Neural cell (in vitro differentiated cells): ENCODE results near the gene TULP4. TPM values are rescaled to one million over a fixed set of nuclear protein-coding genes. Genes with fewer than 3 reads are reported as not detected.

Experiments used
- H2AFZ ChIP-seq: fragments of 200-600, 300-800 bp; sonication (generic), shearing (Covaris generic); 2 replicates; pipeline ENCODE4 v1.6.0; 2014; ENCODE audit warnings: low read depth, mild to moderate bottlenecking, antibody characterized with exemption, low read length, moderate library complexity
- H3F3A ChIP-seq: fragments of 200-600 bp; shearing (Covaris generic); 2 replicates; pipeline ENCODE4 v1.6.1; 2016; ENCODE audit warnings: mild to moderate bottlenecking, moderate library complexity, mixed read lengths, antibody characterized with exemption, low read length; ENCODE audit not compliant: insufficient read depth, poor library complexity, severe bottlenecking
- H3K27ac ChIP-seq: fragments of 200-600, 300-800 bp; sonication (generic), shearing (Covaris generic); 2 replicates; pipeline ENCODE4 v1.5.1; 2014; ENCODE audit warnings: mild to moderate bottlenecking, low read length, moderate library complexity
- H3K27me3 ChIP-seq: fragments of 300-800, 200-600 bp; sonication (generic), shearing (Covaris generic); 2 replicates; pipeline ENCODE4 v1.6.0; 2014; ENCODE audit warnings: mild to moderate bottlenecking, low read depth, low read length, moderate library complexity; ENCODE audit not compliant: insufficient read depth
- H3K36me3 ChIP-seq: fragments of 300-800, 200-600 bp; sonication (generic), shearing (Covaris generic); 2 replicates; pipeline ENCODE4 v1.5.1; 2014; ENCODE audit warnings: mild to moderate bottlenecking, antibody characterized with exemption, low read length, moderate library complexity; ENCODE audit not compliant: insufficient read depth
- H3K4me2 ChIP-seq: fragments of 300-800, 200-600 bp; sonication (generic), shearing (Covaris generic); 2 replicates; pipeline ENCODE4 v1.6.0; 2014; ENCODE audit warnings: mild to moderate bottlenecking, low read length
- H3K4me3 ChIP-seq: fragments of 300-800, 200-600 bp; sonication (generic), shearing (Covaris generic); 2 replicates; pipeline ENCODE4 v1.5.1; 2014; ENCODE audit warnings: mild to moderate bottlenecking, low read length, moderate library complexity
- H3K79me2 ChIP-seq: fragments of 200-600 bp; shearing (Covaris generic); replicated peaks from 2 replicates; pipeline ENCODE4 v1.6.0; 2014; ENCODE audit warnings: mild to moderate bottlenecking, low read length, moderate library complexity; ENCODE audit not compliant: insufficient read depth
- H3K9ac ChIP-seq: fragments of 300-800, 200-600 bp; sonication (generic), shearing (Covaris generic); 2 replicates; pipeline ENCODE4 v1.6.1; 2016; ENCODE audit warnings: mild to moderate bottlenecking, low read length, mixed read lengths
- H3K9me2 ChIP-seq: fragments of 200-600 bp; shearing (Covaris generic); 2 replicates; pipeline ENCODE4 v1.6.1; 2016; ENCODE audit warnings: mild to moderate bottlenecking, low read length, mixed read lengths; ENCODE audit not compliant: insufficient read depth
- H3K9me3 ChIP-seq: fragments of 200-600, 300-800 bp; sonication (generic), shearing (Covaris generic); 2 replicates; pipeline ENCODE4 v1.6.1; 2016; ENCODE audit warnings: mild to moderate bottlenecking, mixed run types, low read length, moderate library complexity, mixed read lengths
- H4K20me1 ChIP-seq: fragments of 200-600 bp; shearing (Covaris generic); 2 replicates; pipeline ENCODE4 v1.6.1; 2016; ENCODE audit warnings: mild to moderate bottlenecking, mixed run types; ENCODE audit not compliant: insufficient read depth
- EP300 ChIP-seq: fragments of 450-650 bp; conservative IDR thresholded peaks from 2 replicates; pipeline ENCODE4 v1.6.1; 2014; ENCODE audit warnings: antibody characterized with exemption, mild to moderate bottlenecking, moderate library complexity; ENCODE audit not compliant: poor library complexity, severe bottlenecking
- EZH2 ChIP-seq: fragments of 200-600, 300-800 bp; shearing (Covaris generic), sonication (generic); IDR thresholded peaks from 2 replicates; pipeline ENCODE4 v1.6.1; 2014; ENCODE audit warnings: antibody characterized with exemption, low read length, borderline replicate concordance, mild to moderate bottlenecking; ENCODE audit not compliant: insufficient read depth, poor library complexity, severe bottlenecking
- MXI1 ChIP-seq: fragments of 450-650 bp; conservative IDR thresholded peaks from 2 replicates; pipeline ENCODE4 v1.6.1; 2014; ENCODE audit warnings: antibody characterized with exemption, mild to moderate bottlenecking; ENCODE audit not compliant: poor library complexity, severe bottlenecking
- POLR2AphosphoS5 ChIP-seq: IDR thresholded peaks from 2 replicates; pipeline ENCODE4 v1.6.1; 2012
- RAD21 ChIP-seq: fragments of 450-650 bp; conservative IDR thresholded peaks from 2 replicates; pipeline ENCODE4 v1.6.1; 2014; ENCODE audit warnings: antibody characterized with exemption, mild to moderate bottlenecking, moderate library complexity
- SMC3 ChIP-seq: fragments of 450-650 bp; conservative IDR thresholded peaks from 2 replicates; pipeline ENCODE4 v1.6.1; 2014; ENCODE audit warnings: antibody characterized with exemption, mild to moderate bottlenecking, moderate library complexity; ENCODE audit not compliant: poor library complexity
- TAF1 ChIP-seq: IDR thresholded peaks from 2 replicates; pipeline ENCODE4 v1.6.1; 2012; ENCODE audit warnings: low read depth
- polyA plus RNA-seq: library from polyadenylated mRNA; depleted of rRNA; stranded (reverse); fragments of >200 nt; gene quantifications from 2 replicates; pipeline ENCODE4 v1.2.3, GENCODE V29; 2014
- TF ChIP-seq, protein P1 (sequence below): fragments of 450-650 bp; IDR thresholded peaks from 2 replicates; pipeline ENCODE4 v1.5.1; 2014; ENCODE audit warnings: antibody characterized with exemption, mild to moderate bottlenecking, moderate library complexity; ENCODE audit not compliant: poor library complexity, severe bottlenecking
- TF ChIP-seq, protein P2 (sequence below): IDR thresholded peaks from 2 replicates; pipeline ENCODE4 v1.6.1; 2012; ENCODE audit warnings: borderline replicate concordance

Gene TULP4
- polyA plus RNA-seq, 1 donor from 2014 or later: 30.6 TPM

DNA sequence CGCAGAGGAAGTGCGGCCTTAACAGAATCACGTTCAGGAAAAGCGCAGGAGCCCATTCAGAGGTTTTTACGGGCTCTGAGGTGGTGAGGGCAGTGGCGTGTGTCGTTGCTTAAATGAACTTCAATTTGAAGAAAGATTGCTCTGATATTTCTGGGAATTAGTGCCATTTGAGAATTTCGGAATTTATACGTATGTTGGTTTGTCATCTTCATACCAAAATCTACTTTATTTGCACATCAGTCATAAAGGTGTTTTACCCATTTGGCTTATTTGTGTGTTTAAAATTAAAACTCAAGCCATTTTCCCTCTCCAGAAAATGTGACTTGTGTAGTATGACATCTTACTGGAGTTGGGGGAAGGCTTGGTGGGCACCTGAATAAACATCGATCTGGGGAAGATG lies 48.1 kb upstream of the TULP4 start:
- Histone ChIP-seq H2AFZ (no peak overlapping the region), H3K4me3 (no peak overlapping the region), H3K79me2 (peaks cover 30% of the 10 kb centered on the region), H3K9me2 (no peaks in the 10 kb centered on the region), H3K9me3 (no peaks in the 10 kb centered on the region), H3K4me2 (no peak overlapping the region), H4K20me1 (no peaks in the 10 kb centered on the region), H3K9ac (no peak overlapping the region), H3K36me3 (no peaks in the 10 kb centered on the region), H3K27me3 (no peaks in the 10 kb centered on the region), H3K27ac (no peak overlapping the region), H3F3A (no peaks in the 10 kb centered on the region)
- TF ChIP-seq, protein P1, sequence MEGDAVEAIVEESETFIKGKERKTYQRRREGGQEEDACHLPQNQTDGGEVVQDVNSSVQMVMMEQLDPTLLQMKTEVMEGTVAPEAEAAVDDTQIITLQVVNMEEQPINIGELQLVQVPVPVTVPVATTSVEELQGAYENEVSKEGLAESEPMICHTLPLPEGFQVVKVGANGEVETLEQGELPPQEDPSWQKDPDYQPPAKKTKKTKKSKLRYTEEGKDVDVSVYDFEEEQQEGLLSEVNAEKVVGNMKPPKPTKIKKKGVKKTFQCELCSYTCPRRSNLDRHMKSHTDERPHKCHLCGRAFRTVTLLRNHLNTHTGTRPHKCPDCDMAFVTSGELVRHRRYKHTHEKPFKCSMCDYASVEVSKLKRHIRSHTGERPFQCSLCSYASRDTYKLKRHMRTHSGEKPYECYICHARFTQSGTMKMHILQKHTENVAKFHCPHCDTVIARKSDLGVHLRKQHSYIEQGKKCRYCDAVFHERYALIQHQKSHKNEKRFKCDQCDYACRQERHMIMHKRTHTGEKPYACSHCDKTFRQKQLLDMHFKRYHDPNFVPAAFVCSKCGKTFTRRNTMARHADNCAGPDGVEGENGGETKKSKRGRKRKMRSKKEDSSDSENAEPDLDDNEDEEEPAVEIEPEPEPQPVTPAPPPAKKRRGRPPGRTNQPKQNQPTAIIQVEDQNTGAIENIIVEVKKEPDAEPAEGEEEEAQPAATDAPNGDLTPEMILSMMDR: no peak
- TF ChIP-seq SMC3 (no peak), EP300 (no peak), MXI1 (no peak), EZH2 (no peak), POLR2AphosphoS5 (no peak), TAF1 (no peak), RAD21 (no peak)
- TF ChIP-seq, protein P2, sequence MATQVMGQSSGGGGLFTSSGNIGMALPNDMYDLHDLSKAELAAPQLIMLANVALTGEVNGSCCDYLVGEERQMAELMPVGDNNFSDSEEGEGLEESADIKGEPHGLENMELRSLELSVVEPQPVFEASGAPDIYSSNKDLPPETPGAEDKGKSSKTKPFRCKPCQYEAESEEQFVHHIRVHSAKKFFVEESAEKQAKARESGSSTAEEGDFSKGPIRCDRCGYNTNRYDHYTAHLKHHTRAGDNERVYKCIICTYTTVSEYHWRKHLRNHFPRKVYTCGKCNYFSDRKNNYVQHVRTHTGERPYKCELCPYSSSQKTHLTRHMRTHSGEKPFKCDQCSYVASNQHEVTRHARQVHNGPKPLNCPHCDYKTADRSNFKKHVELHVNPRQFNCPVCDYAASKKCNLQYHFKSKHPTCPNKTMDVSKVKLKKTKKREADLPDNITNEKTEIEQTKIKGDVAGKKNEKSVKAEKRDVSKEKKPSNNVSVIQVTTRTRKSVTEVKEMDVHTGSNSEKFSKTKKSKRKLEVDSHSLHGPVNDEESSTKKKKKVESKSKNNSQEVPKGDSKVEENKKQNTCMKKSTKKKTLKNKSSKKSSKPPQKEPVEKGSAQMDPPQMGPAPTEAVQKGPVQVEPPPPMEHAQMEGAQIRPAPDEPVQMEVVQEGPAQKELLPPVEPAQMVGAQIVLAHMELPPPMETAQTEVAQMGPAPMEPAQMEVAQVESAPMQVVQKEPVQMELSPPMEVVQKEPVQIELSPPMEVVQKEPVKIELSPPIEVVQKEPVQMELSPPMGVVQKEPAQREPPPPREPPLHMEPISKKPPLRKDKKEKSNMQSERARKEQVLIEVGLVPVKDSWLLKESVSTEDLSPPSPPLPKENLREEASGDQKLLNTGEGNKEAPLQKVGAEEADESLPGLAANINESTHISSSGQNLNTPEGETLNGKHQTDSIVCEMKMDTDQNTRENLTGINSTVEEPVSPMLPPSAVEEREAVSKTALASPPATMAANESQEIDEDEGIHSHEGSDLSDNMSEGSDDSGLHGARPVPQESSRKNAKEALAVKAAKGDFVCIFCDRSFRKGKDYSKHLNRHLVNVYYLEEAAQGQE: no peak

DNA sequence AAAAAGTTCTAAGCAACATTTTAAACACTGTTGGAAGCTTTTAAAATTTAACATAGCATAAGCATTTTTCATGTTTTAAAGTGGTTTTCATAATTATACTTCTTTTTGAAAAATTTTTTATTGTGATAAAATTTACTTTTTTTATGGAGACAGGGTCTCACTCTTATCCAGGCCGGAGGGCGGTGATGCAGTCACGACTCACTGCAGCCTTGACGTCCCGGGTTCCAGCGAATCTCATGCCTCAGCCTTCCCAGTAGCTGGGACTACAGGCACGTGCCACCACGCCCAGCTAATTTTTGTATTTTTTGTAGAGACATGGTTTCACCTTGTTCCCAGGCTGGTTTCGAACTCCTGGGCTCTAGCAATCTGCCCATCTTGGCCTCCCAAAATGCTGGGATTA lies 46.1 kb upstream of the TULP4 start:
- H2AFZ ChIP-seq: no peak overlapping the region
- no peaks in the 10 kb centered on the region for H4K20me1 ChIP-seq
- peaks cover 32% of the 10 kb centered on the region for H3K79me2 ChIP-seq
- no peaks in the 10 kb centered on the region for H3K9me3 ChIP-seq
- H3K36me3 ChIP-seq: no peaks in the 10 kb centered on the region
- H3F3A ChIP-seq: no peaks in the 10 kb centered on the region
- H3K4me2 ChIP-seq: no peak overlapping the region
- no peak for TF ChIP-seq RAD21
- TF ChIP-seq, protein P1: no peak
- no peak for TF ChIP-seq POLR2AphosphoS5
- TF ChIP-seq TAF1: no peak
- TF ChIP-seq MXI1: no peak
- TF ChIP-seq EZH2: no peak
- H3K9ac ChIP-seq: no peak overlapping the region
- H3K9me2 ChIP-seq: no peaks in the 10 kb centered on the region
- H3K27ac ChIP-seq: no peak overlapping the region
- no peak overlapping the region for H3K4me3 ChIP-seq
- no peaks in the 10 kb centered on the region for H3K27me3 ChIP-seq
